Measurements from ENCODE around the gene CWC15. TPM values are rescaled to one million over a fixed set of nuclear protein-coding genes. Genes with fewer than 3 reads are reported as not detected.

The CWC15 gene
- total and polyA plus RNA-seq, 9 of the 15 experiments (the other 6 are each of a cell fraction or from before 2014, with no cell fraction given) = 47.3 to 168 (median 89.2) TPM

GRCh38 chr11:94973099-94973968 is at the start of gene CWC15, which contains the start of gene KDM4D (continued):
- no peak for TF ChIP-seq RERE (CRISPR knock-in tag; IDR thresholded peaks at IDR 0.05; ENCODE audit: borderline replicate concordance)
- TF ChIP-seq FOXP1 (CRISPR knock-in tag; IDR thresholded peaks at IDR 0.05) = 0 out of 2 replicates have a peak, but pooled peaks have one; percentile 57
- no peak for TF ChIP-seq THRA (IDR thresholded peaks at IDR 0.05)
- no peak for TF ChIP-seq ZFPM2 (CRISPR knock-in tag; IDR thresholded peaks at IDR 0.05)
- TF ChIP-seq MLX (CRISPR knock-in tag; conservative IDR thresholded peaks at IDR 0.05) = no peak
- TF ChIP-seq FOS (IDR thresholded peaks at IDR 0.05; ENCODE audit: extremely low read depth, insufficient read length) = peak; percentile 23
- no peak for TF ChIP-seq POLR3G (IDR thresholded peaks at IDR 0.05; ENCODE audit: extremely low read depth, insufficient read length, insufficient replicate concordance)
- TF ChIP-seq ZNF639 (CRISPR knock-in tag; conservative IDR thresholded peaks at IDR 0.05 in 1 of 2, IDR thresholded peaks at IDR 0.05 in 1 of 2) = 0 out of 4 replicates have a peak, but pooled peaks of 1 of the 2 experiments have one; percentile 27
- TF ChIP-seq TFAP4 (CRISPR knock-in tag; IDR thresholded peaks at IDR 0.05; ENCODE audit: borderline replicate concordance) = peak; percentile 50; the same call in 1 of the 2 replicates
- TF ChIP-seq NEUROD1 (IDR thresholded peaks at IDR 0.05; ENCODE audit: borderline replicate concordance, low read depth, low read length, partially characterized antibody) = peak; percentile 39
- TF ChIP-seq TBP (optimal IDR thresholded peaks at IDR 0.05; ENCODE audit: low read depth, low read length) = peak; percentile 85
- TF ChIP-seq POLR2AphosphoS5 (IDR thresholded peaks at IDR 0.05; ENCODE audit: control insufficient read depth, insufficient read depth, low read depth, low read length) = peak; percentile 90
- peak; percentile 95 for TF ChIP-seq POLR2A (conservative IDR thresholded peaks at IDR 0.05)
- no peak for TF ChIP-seq ZNF41 (CRISPR knock-in tag; conservative IDR thresholded peaks at IDR 0.05)
- TF ChIP-seq ZBTB17 (CRISPR knock-in tag; IDR thresholded peaks at IDR 0.05) = 0 out of 2 replicates have a peak, but pooled peaks have one; percentile 46
